GM12878 (cell line): ENCODE measurements around the gene LAMA4.

Source experiments
- POLR2AphosphoS5 ChIP-seq: IDR thresholded peaks from 2 replicates; pipeline ENCODE4 v1.6.1; 2011; ENCODE audit warnings: mild to moderate bottlenecking, low read length, inconsistent platforms
- ZNF274 ChIP-seq: IDR thresholded peaks from one replicate; pipeline ENCODE4 v1.8.0; 2011; ENCODE audit not compliant: insufficient read length, insufficient read depth
- TF ChIP-seq, protein P1 (sequence below), 3 experiments: IDR thresholded peaks in 2 of 3; conservative IDR thresholded peaks in 1 of 3; 2 replicates each; pipeline ENCODE4 v1.5.1; 2011; ENCODE audit warnings: low read depth in 3 of 3, low read length in 3 of 3, mild to moderate bottlenecking in 3 of 3, control low read depth in 2 of 3, moderate library complexity in 2 of 3, inconsistent platforms in 1 of 3, mixed read lengths in 1 of 3; ENCODE audit not compliant: control insufficient read depth in 2 of 3, insufficient read depth in 1 of 3; ENCODE audit errors: extremely low read depth in 1 of 3
- TF ChIP-seq, protein P2 (sequence below): fragments of 450-650 bp; conservative IDR thresholded peaks from 2 replicates; pipeline ENCODE4 v1.6.1; 2017; ENCODE audit warnings: mild to moderate bottlenecking, moderate library complexity

DNA sequence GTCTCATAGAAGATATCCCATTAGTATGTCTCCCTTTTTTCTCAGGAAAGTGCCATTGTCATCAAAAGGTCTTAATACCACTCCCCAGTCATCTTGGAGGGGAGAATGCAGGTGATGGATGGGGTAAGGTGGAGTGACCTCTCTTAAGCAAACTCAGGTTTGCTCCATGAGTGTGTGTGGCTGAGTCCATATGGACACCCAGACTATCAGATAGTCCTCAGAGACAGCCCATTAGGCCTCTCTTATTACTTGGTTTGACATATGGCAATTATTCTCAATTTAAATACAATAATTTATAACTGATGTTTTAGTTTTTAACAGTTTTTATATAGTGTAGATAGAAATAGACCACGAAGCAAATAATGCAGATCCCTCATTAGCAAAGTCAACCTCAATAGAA lies 23.2 kb downstream of the LAMA4 start:
- TF ChIP-seq, protein P1, sequence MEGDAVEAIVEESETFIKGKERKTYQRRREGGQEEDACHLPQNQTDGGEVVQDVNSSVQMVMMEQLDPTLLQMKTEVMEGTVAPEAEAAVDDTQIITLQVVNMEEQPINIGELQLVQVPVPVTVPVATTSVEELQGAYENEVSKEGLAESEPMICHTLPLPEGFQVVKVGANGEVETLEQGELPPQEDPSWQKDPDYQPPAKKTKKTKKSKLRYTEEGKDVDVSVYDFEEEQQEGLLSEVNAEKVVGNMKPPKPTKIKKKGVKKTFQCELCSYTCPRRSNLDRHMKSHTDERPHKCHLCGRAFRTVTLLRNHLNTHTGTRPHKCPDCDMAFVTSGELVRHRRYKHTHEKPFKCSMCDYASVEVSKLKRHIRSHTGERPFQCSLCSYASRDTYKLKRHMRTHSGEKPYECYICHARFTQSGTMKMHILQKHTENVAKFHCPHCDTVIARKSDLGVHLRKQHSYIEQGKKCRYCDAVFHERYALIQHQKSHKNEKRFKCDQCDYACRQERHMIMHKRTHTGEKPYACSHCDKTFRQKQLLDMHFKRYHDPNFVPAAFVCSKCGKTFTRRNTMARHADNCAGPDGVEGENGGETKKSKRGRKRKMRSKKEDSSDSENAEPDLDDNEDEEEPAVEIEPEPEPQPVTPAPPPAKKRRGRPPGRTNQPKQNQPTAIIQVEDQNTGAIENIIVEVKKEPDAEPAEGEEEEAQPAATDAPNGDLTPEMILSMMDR (IDR thresholded peaks at IDR 0.05 in 2 of 3, conservative IDR thresholded peaks at IDR 0.05 in 1 of 3; ENCODE audit: control insufficient read depth in 2 of 3, extremely low read depth in 1 of 3, insufficient read depth in 1 of 3, low read depth in 3 of 3, low read length in 3 of 3) = no peak
- TF ChIP-seq, protein P2, sequence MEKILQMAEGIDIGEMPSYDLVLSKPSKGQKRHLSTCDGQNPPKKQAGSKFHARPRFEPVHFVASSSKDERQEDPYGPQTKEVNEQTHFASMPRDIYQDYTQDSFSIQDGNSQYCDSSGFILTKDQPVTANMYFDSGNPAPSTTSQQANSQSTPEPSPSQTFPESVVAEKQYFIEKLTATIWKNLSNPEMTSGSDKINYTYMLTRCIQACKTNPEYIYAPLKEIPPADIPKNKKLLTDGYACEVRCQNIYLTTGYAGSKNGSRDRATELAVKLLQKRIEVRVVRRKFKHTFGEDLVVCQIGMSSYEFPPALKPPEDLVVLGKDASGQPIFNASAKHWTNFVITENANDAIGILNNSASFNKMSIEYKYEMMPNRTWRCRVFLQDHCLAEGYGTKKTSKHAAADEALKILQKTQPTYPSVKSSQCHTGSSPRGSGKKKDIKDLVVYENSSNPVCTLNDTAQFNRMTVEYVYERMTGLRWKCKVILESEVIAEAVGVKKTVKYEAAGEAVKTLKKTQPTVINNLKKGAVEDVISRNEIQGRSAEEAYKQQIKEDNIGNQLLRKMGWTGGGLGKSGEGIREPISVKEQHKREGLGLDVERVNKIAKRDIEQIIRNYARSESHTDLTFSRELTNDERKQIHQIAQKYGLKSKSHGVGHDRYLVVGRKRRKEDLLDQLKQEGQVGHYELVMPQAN = no peak
- no peak for TF ChIP-seq POLR2AphosphoS5
- no peak for TF ChIP-seq ZNF274
